GM23338 (cell line): ENCODE results near the gene COX10.
"Not testable (repeated sequence)": the region's sequence is repeated elsewhere in the genome, so short reads cannot be mapped to it uniquely, and the experiment has no call there.

Source experiments
- CREB1 ChIP-seq: fragments of 250-450 bp; sonication (Bioruptor Pico); IDR thresholded peaks from 2 replicates; pipeline ENCODE4 v1.5.0; 2020; ENCODE audit warnings: low read depth, mild to moderate bottlenecking, moderate library complexity
- POLR2AphosphoS5 ChIP-seq: IDR thresholded peaks from 2 replicates; pipeline ENCODE4 v1.6.1; 2016; ENCODE audit warnings: antibody characterized with exemption, low read depth
- TF ChIP-seq, protein P1 (sequence below), 2 experiments: fragments of 200-600 bp in 1 of 2; sonication (generic) in 1 of 2; conservative IDR thresholded peaks; 2 replicates each; pipeline versions ENCODE4 v1.5.1 to v1.6.1; 2016 to 2017; ENCODE audit warnings: antibody characterized with exemption in 2 of 2, low read depth in 2 of 2, mild to moderate bottlenecking in 2 of 2, moderate library complexity in 1 of 2

DNA sequence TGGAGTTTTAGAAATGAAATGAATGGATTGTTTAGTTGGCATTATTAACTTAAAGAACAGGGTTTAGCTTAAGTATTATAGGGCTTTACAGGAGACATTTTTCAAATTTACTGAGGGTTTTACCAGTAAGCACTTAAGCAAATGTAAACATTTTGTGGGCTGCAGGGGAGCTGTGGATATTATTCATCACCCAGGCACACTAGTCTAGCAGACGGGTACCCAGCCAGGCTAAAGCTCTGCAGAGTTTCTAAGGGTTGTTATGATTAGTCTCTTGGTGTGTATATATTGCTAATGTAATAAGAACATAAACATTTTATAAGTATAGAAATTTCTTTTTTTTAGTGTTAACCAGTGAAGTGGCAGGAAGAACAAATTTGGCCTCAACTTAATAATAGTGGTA lies 110.6 kb downstream of the COX10 start:
- not testable (repeated sequence) for TF ChIP-seq POLR2AphosphoS5; CREB1 (CRISPR knock-in tag)
- TF ChIP-seq, protein P1, sequence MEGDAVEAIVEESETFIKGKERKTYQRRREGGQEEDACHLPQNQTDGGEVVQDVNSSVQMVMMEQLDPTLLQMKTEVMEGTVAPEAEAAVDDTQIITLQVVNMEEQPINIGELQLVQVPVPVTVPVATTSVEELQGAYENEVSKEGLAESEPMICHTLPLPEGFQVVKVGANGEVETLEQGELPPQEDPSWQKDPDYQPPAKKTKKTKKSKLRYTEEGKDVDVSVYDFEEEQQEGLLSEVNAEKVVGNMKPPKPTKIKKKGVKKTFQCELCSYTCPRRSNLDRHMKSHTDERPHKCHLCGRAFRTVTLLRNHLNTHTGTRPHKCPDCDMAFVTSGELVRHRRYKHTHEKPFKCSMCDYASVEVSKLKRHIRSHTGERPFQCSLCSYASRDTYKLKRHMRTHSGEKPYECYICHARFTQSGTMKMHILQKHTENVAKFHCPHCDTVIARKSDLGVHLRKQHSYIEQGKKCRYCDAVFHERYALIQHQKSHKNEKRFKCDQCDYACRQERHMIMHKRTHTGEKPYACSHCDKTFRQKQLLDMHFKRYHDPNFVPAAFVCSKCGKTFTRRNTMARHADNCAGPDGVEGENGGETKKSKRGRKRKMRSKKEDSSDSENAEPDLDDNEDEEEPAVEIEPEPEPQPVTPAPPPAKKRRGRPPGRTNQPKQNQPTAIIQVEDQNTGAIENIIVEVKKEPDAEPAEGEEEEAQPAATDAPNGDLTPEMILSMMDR (conservative IDR thresholded peaks at IDR 0.05; ENCODE audit: low read depth in 2 of 2) = not testable (repeated sequence)
